Endodermal cell (in vitro differentiated cells): ENCODE results near the gene CYP4F12. TPM values are rescaled to one million over a fixed set of nuclear protein-coding genes. Genes with fewer than 3 reads are reported as not detected.
A peak's percentile ranks its signal among the peaks of the same experiment; 100 is the strongest.
"Not testable (repeated sequence)": the region's sequence is repeated elsewhere in the genome, so short reads cannot be mapped to it uniquely, and the experiment has no call there.

Source experiments
- DNase-seq: peaks from one replicate; pipeline ENCODE4 v3.0.0-alpha.2; 2017
- H3K27ac ChIP-seq: 2 replicates; pipeline ENCODE4 v1.5.1; 2013; ENCODE audit warnings: mild to moderate bottlenecking, low read depth, low read length, moderate library complexity
- H3K27me3 ChIP-seq: 2 replicates; pipeline ENCODE4 v1.6.1; 2013; ENCODE audit warnings: mild to moderate bottlenecking, low read length, moderate library complexity; ENCODE audit not compliant: insufficient read depth, control insufficient read depth, poor library complexity, severe bottlenecking
- H3K36me3 ChIP-seq: 2 replicates; pipeline ENCODE4 v1.7.0; 2013; ENCODE audit warnings: mild to moderate bottlenecking, low read length, moderate library complexity; ENCODE audit not compliant: control insufficient read depth, insufficient read depth
- H3K4me1 ChIP-seq: one replicate; pipeline ENCODE4 v1.7.0; 2013; ENCODE audit warnings: low read length; ENCODE audit not compliant: control insufficient read depth, insufficient read depth
- H3K4me3 ChIP-seq: 2 replicates; pipeline ENCODE4 v1.5.1; 2013; ENCODE audit warnings: mild to moderate bottlenecking, low read length, moderate library complexity
- H3K9ac ChIP-seq: 2 replicates; pipeline ENCODE4 v1.6.1; 2013; ENCODE audit warnings: mild to moderate bottlenecking, low read length, moderate library complexity; ENCODE audit not compliant: poor library complexity, severe bottlenecking; ENCODE audit errors: extremely low read depth
- H3K9me3 ChIP-seq: 2 replicates; pipeline ENCODE4 v1.6.1; 2013; ENCODE audit warnings: mild to moderate bottlenecking, low read length, moderate library complexity; ENCODE audit not compliant: control insufficient read depth
- H3K27ac Mint-ChIP-seq: 2 replicates; pipeline ENCODE4 v1.8.0; 2020; ENCODE audit warnings: mixed read lengths
- H3K27me3 Mint-ChIP-seq: 2 replicates; pipeline ENCODE4 v1.8.0; 2021; ENCODE audit warnings: mild to moderate bottlenecking, mixed read lengths; ENCODE audit not compliant: insufficient read depth
- H3K36me3 Mint-ChIP-seq: 2 replicates; pipeline ENCODE4 v1.8.0; 2020; ENCODE audit warnings: low read depth, mixed read lengths
- H3K4me1 Mint-ChIP-seq: 2 replicates; pipeline ENCODE4 v1.8.0; 2020; ENCODE audit warnings: mixed read lengths
- H3K4me3 Mint-ChIP-seq: 2 replicates; pipeline ENCODE4 v1.8.0; 2020; ENCODE audit warnings: mild to moderate bottlenecking, moderate library complexity, mixed read lengths
- H3K9me3 Mint-ChIP-seq: 2 replicates; pipeline ENCODE4 v1.8.0; 2020; ENCODE audit warnings: mild to moderate bottlenecking, mixed read lengths
- CTCF ChIP-seq: fragments of 200-600 bp; sonication (generic); conservative IDR thresholded peaks from 2 replicates; pipeline ENCODE4 v1.5.0; 2021; ENCODE audit warnings: antibody characterized with exemption, mild to moderate bottlenecking
- WGBS, 2 experiments: methylation state at CpG; one replicate each; pipeline versions ENCODE4 v1.1.5 to v1.1.7; 2013; ENCODE audit warnings: missing lambda C conversion rate in 2 of 2, mixed read lengths in 1 of 2; ENCODE audit not compliant: insufficient coverage in 1 of 2, insufficient read length in 1 of 2; 5-methylcytosine and 5-hydroxymethylcytosine counted together
- total RNA-seq, 2 donors: library from RNA; stranded (reverse); fragmentation: NEBNext Ultra II Directional in 1 of 2; extraction: Animal tissue kit (Norgen Biotek cat#: 25700) in 1 of 2; gene quantifications; 2 replicates in 1 of 2; 3 replicates in 1 of 2; pipeline ENCODE4 v1.2.1, GENCODE V29; 2021

CYP4F12 gene
- total RNA-seq, 2 donors from 2014 or later, result not detected

GRCh38 chr19:15679089-15679488 is 6.2 kb downstream of the CYP4F12 start:
- no peak for DNase-seq
- H3K9me3 Mint-ChIP-seq, result peaks cover 87% of the 10 kb centered on the region

DNA sequence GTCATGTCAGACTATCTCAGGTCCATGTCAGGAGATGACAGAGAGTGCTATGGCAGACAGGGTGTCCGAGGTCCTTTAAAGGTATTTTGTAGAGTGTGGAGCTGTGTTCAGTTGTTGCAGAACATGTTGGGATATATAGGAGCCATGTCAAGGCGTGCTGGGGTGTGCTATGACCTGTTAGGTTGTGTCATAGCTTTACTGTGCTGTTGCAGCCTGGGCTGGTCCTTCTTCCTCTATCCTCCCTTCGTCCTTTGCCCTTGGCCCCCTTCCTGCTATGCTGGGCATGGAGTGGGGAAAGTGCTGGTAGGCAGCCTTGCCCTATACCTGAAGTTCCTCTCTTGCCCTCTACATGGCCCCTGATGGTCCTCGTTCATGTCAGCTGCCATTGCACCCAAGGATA is 7.0 kb downstream of the CYP4F12 start:
- H3K27ac Mint-ChIP-seq, H3K4me3 Mint-ChIP-seq, H3K27ac ChIP-seq, H3K4me1 Mint-ChIP-seq, H3K4me1 ChIP-seq, H3K36me3 Mint-ChIP-seq, H3K27me3 ChIP-seq, H3K27me3 Mint-ChIP-seq, H3K36me3 ChIP-seq, DNase-seq, H3K9ac ChIP-seq, H3K4me3 ChIP-seq: not testable (repeated sequence)
- H3K9me3 Mint-ChIP-seq, result peaks cover 87% of the 10 kb centered on the region
- WGBS, 2 experiments, result 53 to 80% methylated on average over 1 to 3 of the region's 4 CpGs
- H3K9me3 ChIP-seq, result peaks cover 64% of the 10 kb centered on the region

More at GRCh38 chr19:15679089-15679488, 6.2 kb downstream of the CYP4F12 start:
- Histone ChIP-seq H3K9me3 (peaks cover 63% of the 10 kb centered on the region), H3K4me3 (peak overlapping the region; percentile 23), H3K27me3 (no peaks in the 10 kb centered on the region), H3K4me1 (no peaks in the 10 kb centered on the region), H3K27ac (no peak overlapping the region), H3K9ac (no peak overlapping the region), H3K36me3 (no peaks in the 10 kb centered on the region)
- Mint-ChIP-seq H3K4me1 (no peaks in the 10 kb centered on the region), H3K27me3 (peaks cover 2% of the 10 kb centered on the region), H3K36me3 (no peaks in the 10 kb centered on the region), H3K4me3 (no peak overlapping the region), H3K27ac (no peak overlapping the region)
- 18 to 50% methylated on average over 2 to 4 of the region's 4 CpGs for WGBS, 2 experiments
- TF ChIP-seq CTCF, result no peak

GRCh38 chr19:15680478-15681322 is 7.8 kb downstream of the CYP4F12 start:
- Mint-ChIP-seq H3K4me1 (no peaks in the 10 kb centered on the region), H3K36me3 (no peaks in the 10 kb centered on the region), H3K27me3 (peaks cover 2% of the 10 kb centered on the region), H3K4me3 (no peak overlapping the region), H3K9me3 (peaks cover 88% of the 10 kb centered on the region), H3K27ac (no peak overlapping the region)
- no peak for TF ChIP-seq CTCF
- Histone ChIP-seq H3K4me3 (no peak overlapping the region), H3K9ac (no peak overlapping the region), H3K27ac (no peak overlapping the region), H3K9me3 (peaks cover 68% of the 10 kb centered on the region), H3K27me3 (no peaks in the 10 kb centered on the region), H3K36me3 (no peaks in the 10 kb centered on the region), H3K4me1 (no peaks in the 10 kb centered on the region)
- no peak for DNase-seq
- 45 to 51% methylated on average over 5 to 8 of the region's 8 CpGs for WGBS, 2 experiments
